HG02763 (cell line): ENCODE data around the gene GNAO1.
"Not testable (repeated sequence)": the region's sequence is repeated elsewhere in the genome, so short reads cannot be mapped to it uniquely, and the experiment has no call there.

Source experiments
- ATAC-seq: cut with Tn5 transposase; IDR thresholded peaks from one replicate; pipeline ENCODE4 v1.9.1; 2021; ENCODE audit warnings: mild to moderate bottlenecking, moderate library complexity; ENCODE audit not compliant: unreplicated experiment

GNAO1 gene

DNA sequence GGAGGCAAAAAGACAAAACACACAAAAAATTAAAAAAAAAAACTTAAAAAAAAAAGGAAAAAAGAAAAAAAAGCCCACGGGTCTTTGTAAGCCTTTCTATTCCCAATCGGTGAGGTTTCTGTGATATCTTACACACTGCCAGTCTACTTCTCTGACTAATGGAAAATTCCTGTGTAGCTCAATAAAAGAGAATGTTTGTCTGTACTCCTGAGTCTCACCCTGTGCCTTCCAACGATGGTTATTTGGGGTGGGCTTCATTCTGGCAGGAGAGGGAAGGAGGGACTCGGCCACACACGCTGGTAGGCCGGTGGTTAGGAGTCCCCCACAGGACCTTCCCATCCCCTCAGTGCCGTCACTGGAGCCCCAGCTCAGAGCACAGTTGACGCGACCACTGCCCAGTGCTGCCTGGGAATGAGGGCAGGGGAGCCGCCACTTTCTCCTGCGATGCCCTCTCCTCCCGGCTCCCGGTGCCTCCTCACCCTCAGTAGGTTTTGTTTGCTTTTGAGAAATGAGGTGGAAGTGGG lies 166.0 kb downstream of the GNAO1 start:
- no peak for ATAC-seq

DNA sequence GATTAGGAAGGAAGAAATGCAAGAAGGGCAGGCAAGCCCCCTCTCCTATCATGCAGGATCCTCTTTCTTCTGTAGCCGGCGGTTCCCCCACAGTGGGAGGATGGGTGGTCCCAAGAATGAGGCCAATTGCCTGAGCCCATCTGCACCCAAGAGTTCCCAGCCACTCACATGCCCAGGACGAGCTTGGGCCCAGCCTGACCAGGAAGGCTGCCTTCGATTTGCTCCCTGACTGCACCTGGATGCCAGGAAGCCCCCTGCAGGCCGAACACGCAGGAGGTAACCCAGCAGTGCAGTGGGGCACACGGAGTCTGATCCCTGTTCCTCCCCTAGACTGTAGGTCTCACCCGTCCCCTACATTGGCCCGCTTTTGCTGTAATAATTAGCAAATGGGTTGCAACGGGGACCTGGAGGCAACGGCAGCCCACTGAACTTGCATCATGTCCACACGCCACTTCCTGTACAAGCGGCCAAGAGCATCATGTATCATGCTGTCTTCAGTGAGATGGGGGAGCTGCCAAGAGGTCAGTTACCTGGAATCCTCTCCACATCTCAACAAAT lies 166.6 kb downstream of the GNAO1 start:
- ATAC-seq, result no peak

DNA sequence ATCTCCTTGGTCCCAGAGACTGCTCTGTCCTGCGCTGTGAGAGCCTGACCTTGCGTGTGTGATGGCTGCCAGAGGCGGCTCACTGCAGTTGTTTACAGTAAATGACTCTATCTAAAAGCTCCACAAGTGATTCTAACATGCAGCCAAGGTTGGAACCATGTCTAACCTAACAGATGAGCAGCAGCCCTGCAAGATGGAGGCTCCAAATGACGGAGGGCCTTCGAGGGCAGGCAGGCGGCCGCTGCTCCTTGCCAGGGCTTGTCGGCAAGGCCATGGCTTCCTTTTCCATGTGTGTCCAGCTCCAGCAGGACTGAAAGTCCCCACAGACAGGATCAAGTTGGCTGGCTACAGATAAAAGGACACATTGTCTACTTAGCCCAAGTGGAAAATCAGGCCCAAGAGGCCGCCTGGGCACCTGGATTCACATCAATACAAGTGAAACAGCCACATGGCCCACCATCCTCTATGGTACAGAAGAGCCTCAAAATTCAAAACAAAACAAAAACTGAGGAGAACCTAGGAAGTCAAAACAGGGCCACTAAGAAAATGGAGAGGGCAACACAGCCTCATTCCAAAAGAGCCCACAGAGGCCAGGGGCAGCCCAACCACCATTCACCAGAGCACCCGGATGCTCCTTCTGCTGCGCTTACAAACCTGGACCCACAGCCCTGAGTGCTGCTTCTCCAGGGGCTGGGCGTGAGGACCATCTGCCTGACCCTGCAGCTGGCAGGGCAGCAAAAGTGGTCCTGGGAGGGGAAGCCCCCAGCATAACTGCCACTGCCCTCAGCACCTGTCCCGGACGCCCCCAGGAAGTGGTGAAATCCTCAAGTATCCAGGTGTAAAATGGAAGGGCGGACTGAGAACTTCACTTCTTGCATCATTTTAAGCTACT lies 169.1 kb downstream of the GNAO1 start:
- ATAC-seq, result no peak

DNA sequence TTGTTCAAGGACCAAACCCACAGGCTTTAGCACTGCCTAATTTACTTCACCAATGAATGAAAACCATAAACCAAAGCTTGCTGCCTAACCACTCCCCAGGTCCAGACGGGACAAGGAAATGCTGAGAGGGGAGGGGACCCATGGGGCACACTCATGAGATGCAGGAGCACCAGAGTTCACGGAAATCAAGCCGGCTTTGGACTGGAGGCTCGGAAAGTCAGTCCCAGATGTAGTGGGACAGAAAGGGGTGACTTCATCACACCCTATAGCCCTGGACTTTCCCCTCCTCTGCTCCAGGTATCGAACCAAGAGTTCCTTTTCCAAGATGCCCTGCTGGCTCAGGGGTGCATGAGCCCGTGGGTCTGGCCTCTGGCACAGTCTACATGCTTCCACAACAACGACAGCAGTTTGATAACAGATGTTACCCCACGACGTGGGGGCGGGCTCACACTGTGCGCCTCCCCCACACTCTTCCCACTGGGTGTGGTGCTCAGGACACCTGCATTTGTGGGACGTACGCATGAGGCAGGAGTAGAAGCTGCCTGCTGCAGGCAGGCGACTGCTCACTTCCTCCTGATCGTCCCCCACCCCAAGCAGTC lies 170.9 kb downstream of the GNAO1 start:
- no peak for ATAC-seq

DNA sequence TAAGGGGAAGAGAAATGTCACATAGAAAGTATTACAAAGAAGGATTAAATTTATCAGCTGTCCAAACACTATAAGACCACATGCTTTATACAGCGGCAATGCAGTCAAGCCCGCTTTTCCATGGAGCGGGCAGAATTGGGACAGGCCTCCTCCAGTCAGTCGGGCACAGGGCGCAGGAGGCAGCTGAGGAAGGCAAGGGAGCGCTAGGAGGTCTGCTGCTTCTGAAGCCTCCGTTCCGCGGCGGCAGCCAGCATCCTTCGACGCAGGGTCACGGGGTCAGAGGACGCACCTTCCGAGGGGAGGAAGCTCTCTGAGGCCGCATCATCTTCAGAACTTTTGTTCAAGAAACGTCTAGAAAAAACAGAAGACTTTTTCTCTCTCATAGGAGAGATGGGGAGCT lies 171.4 kb downstream of the GNAO1 start:
- ATAC-seq, result no peak

DNA sequence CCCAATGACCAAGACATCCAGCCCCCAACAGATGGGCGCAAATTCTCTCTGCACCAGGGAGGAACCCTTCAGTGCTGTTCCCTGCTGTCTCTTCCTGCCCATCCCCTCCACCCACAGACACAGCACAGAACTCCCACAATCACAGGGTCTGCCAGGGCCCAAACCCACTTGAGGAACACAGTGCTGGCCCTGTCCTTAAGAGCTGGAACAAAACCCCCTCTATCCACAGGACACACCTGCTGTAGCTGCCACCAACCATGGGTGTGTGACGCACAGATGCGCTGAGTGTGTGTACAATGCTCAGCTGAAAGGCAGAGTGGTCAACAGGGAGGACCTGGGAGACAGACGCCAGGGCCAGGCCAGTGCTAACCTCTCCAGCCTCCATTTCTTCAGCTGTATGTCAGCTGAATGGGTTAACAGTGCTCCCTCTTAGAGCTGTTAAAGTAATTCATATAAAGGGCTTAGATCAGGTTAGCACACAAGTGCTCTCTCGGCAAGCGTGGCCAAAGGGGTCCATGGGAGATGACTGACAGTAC lies 172.0 kb downstream of the GNAO1 start:
- ATAC-seq, result no peak

DNA sequence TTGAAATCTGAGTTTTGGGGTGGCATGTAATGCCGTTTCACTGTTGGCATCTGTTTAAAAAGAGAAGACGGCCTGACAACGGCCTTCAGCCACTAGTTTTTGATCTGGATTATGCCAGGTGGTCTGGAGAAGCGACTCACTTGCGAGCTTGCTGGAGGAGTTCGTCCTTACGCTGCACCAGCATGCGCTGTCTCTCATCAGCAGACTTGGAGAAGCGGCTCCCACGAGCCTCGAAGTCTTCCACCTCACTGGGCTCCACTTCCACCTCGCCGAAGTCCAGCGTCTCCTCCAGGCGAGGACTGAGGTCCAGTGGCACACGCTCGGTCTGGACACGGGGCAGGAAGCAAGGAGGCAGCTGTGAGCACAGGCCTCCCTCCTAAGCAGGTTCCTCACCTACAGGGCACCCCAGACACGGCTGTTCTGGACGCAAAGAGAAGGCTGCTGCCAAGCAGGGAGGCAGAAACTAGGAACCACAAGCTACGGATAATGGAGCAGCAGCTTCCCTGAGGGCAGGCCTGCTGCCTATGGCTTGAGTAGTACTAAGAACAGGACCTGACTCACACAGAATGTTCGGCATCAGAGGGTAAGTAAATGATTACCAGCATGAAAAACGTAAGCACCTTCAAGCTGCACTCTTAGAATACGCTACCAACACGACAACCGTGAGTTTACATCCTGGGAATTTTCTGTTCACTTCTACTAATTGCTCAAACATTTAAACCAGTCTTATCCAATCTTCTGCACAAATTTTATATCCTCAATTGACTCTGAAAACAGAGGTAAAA lies 172.7 kb downstream of the GNAO1 start:
- ATAC-seq, result no peak

DNA sequence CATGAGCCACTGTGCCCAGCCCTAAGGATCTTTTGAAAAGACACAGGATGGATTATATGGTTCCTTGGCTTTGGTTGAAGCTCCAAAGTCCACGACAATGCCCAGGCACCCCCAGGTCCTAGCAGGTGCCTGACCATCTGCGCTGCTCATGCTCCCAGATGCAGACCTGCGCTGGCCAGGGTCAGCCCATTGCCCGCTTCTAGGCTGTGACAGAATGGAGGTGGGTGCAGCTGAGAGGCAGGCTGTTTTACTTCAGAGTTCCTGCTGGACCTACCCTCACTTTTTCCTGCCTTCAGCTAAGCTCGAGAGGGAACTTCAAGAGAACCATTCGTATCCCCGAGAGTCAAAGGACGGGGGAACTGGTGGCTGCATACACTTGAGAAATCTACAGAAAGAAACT lies 173.6 kb downstream of the GNAO1 start:
- no peak for ATAC-seq

DNA sequence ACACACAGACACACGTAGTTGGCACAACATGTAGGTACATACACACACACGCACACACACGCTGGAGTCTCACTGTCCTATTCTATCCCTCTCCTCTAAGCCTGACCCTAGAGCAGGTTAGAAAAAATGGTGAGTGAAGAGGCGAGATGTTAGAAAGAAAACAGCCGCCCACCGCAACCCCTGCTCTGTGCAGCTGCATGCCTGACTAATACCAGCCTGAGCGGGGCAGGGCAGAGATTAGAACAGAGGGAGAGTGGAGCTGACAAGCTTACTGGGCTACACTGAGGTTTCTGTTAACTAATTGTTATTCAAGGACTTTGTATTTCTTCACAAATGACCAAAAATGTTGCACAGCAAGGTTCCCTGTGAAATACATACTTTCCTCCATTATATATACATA lies 174.3 kb downstream of the GNAO1 start:
- no peak for ATAC-seq

DNA sequence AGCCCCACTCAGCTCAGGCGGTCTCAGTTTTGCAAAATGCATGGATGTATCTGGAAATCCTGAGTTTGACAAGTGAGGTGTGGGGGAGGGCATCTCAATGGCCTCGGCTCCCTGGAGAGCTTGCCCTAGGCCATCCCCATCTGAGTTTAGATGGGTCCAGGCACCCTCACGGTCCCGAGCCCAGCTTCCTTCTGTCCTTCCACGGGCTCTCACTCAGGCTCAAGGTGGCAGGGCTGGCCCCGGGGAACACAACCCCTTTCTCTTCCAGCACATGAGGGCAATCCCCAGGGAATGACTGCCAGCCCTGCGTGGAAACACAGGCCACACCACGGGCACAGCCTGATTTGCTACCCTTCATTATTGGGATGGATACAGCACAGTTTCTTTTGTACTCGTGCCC lies 175.7 kb downstream of the GNAO1 start:
- no peak for ATAC-seq

DNA sequence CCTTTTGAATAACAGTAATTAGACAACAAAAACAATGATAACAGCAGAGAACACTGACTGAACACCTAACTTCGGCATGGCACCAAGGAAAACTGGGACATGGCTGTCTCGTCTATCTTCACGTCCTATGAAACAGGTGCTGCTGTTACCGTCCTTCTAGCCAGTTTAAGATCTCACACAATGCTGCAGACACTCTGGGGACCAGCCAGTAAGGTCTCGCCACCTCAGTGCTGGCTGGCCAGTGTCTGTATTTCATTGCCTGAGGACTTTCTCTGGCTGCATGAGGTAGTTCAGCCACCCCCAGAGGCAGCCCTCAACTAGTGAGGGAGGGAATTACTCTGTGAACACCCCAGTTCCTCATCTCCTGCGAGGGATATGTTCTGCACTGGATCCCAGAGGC lies 176.5 kb downstream of the GNAO1 start:
- ATAC-seq, result no peak

DNA sequence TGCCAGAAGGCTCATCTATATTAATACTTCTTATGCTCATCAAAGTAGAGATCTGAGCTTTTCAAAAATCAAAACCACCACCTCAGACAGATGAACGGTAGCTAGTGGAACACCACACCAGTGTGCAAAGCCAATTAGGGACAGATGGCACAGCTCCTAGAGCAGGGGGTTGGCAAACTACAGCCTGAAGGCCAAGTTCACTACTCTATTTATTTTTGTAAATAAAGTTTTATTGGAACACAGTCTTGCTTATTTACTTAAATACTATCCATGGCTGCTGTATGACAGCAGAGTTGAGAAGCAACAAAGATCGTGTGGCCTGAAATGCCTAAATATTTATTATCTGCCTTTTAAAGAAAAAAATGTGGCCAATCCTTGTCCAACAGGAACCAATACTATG lies 177.3 kb downstream of the GNAO1 start:
- no peak for ATAC-seq

DNA sequence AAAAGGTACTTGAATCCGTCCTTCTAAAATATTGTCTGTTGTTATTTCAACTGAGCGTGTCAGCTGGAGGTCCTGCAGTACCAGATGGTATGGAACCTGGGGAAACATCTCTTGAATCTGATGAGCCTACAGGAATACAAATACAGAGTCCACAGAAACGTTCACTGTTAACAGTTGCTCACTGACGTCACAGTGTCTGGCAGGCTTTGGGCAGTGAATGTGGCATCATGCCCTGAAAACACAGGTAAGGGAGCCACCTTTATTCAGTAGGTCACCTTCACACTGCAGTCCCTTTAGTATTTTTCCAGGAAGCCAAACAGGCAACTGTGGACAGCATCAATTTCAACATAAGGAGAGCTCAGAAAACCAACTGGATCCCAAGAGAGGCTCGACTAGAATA lies 177.9 kb downstream of the GNAO1 start:
- no peak for ATAC-seq

DNA sequence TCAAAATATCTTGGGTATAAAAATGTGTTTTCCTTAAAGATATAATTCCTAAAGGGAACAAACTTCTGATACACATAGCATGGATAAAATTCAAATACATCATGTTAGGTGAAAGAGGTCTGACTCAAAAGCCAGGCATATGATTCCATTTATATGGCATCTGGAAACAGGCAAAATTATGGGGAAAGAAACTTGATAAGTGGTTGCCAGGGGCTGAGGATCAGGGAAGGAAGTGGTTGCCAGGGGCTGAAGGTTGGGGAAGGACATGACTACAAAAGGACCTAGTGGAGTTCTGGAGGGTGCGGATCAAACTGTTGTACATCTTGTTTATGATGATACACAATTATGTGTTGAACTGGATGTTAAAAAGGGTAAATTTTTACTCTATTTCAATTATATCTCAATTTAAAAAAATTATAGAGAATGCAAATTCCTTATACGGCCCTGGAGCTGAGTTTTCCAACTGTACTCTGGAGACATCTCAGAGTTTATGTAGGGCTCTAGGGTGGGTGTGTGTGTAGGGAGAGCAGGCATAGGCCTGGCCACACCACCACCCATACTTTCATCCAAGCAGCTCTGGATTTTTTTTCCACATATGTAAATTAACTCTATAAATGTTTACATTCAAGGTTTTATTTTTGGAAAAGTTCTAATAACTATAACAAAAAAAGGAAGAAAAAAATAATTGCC lies 179.0 kb downstream of the GNAO1 start:
- ATAC-seq, result no peak

DNA sequence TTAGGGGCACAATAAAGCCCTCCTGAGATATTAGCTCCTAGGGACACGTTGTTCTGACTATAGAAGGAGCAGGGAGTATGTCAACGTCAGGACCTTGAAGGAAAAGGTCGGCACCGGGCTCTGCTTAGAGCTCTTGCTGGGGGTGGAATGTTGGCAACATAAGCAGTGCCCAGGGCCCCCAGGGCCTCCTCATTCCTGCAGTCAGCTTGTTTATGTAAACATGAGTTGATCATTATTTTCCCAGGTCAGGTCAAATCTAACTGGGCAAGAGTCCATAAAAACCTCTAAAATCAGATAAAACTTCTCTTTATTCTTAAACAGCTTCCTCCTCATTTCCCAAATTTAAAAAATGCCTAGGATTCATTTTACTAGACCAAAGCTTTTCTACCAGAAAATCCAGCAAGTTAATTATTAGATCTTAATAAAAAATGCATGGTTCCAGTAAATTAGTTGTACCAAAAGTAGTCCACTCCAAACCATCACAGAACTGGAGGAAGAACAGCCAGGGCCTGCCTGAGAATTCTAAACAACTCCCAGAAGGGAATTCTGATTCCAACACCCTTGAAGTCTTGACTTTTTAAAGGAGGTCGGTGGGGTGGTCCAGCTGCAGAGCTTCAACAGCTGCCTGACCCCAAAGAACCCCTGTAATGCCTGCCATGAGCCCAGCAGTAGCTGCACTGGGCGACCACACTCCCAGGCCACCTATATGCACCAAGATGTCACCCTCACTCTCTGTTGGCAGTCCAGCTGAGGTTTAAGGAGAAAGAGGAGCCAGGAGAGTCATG lies 179.8 kb downstream of the GNAO1 start:
- no peak for ATAC-seq

DNA sequence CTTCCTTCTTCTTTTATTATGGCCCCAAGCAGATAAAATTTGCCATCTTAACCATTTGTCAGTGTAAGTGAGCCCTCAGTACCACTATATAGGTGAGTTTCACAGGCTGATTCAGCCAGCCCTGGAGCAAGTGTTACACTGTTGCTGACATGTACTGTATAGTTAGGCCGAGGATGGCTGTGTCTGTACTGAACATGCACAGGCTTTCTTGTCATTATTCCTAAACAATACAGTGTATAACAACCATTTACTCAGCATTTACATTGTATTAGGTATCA lies 180.3 kb downstream of the GNAO1 start:
- ATAC-seq, result no peak

DNA sequence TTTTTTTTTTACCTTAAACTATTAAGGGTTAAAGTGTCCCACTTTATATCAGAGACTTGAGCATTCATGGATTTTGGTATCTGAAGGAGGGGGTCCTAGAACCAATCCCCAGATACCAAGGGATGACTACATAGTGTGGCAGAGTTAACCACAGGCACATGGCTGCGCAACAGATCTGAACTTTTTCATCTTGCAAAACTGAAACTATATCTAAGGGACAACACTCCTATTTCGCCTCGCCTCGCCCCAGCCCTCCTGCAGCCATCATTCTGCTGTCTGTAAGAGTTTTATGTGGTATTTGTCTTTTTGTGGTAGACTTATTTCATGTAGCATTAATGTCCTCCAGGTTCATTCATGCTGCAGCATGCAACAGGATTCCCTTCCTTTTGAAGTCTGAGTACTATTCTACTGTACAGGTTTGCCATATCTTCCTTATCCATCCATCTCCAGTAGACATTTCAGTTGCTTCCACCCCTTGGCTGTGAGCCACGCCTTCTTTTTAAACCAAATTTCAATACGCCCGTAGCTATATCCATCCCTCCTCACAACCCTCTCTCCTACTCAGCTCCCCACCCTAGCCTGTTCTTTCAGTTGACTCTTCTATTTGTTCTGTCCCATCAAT lies 180.8 kb downstream of the GNAO1 start:
- no peak for ATAC-seq

DNA sequence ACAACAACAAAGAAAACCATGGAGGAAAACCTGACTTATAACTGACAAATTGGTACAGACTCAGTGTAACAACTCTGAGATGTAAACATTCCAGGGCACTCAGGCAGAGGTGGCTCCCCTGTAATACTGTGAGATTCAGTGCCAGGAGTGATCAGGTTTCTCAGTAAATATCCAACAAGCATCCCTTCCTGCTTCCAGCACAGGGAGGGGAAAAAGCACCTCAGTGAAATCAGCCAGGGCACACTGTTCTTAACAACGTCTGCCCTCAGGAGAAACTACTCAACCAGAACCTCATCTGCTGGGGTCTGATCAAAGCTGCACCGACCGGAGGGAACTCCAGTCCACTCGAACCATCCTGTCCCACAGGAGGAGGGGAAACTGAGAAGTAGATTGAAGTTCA lies 181.7 kb downstream of the GNAO1 start:
- ATAC-seq, result no peak

DNA sequence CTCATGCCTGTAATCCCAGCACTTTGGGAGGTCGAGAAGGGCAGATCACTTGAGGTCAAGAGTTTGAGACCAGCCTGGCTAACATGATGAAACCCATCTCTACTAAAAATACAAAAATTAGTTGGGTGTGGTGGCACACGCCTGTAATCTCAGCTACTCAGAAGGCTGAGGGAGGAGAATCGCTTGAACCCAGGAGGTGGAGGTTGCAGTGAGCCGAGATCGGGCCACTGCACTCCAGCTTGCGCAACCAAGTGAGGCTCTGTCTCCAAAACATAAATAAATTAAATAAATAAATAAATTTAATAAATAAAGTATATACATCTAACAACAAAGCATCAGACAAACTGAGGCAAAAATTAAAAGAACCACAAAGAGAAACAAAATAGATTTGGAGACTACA lies 184.5 kb downstream of the GNAO1 start:
- not testable (repeated sequence) for ATAC-seq
